OCI-LY7 (cell line): ENCODE data around the gene USP22. TPM values are rescaled to one million over a fixed set of nuclear protein-coding genes. Genes with fewer than 3 reads are reported as not detected.

Source experiments
- BruUV-seq: library from RNA; stranded (reverse); fragments of 400-500 nt; replicated peaks from 2 replicates; lab custom pipeline; 2021; lab: Mats Ljungman, UMichigan
- CTCF ChIA-PET: fragments of 300-600 bp; sonication (Branson Sonifier 250); formaldehyde crosslinking; loops from one replicate; lab custom pipeline; 2022; ENCODE audit warnings: antibody characterized with exemption; ENCODE audit not compliant: unreplicated experiment; lab: Charles Lee
- POLR2A ChIA-PET: fragments of 300-600 bp; sonication (Branson Sonifier 250); formaldehyde crosslinking; loops from one replicate; lab custom pipeline; 2022; ENCODE audit warnings: antibody characterized with exemption; lab: Charles Lee
- DNase-seq: peaks from one replicate; pipeline ENCODE4 v3.0.0-alpha.2; 2015; ENCODE audit warnings: low spot score
- H2AFZ ChIP-seq: fragments of 200-600 bp; sonication (generic), shearing (Covaris generic); 2 replicates; pipeline ENCODE4 v1.6.1; 2014; ENCODE audit warnings: mild to moderate bottlenecking, antibody characterized with exemption, low read length, moderate library complexity
- H3K27ac ChIP-seq: fragments of 200-600 bp; sonication (generic); 2 replicates; pipeline ENCODE4 v1.5.1; 2014; ENCODE audit warnings: mixed run types, low read depth, mild to moderate bottlenecking, moderate library complexity, low read length, inconsistent platforms; ENCODE audit not compliant: poor library complexity, severe bottlenecking
- H3K36me3 ChIP-seq: fragments of 200-600 bp; sonication (generic); 2 replicates; pipeline ENCODE4 v1.6.1; 2014; ENCODE audit warnings: mild to moderate bottlenecking, antibody characterized with exemption, low read length, moderate library complexity, mixed read lengths; ENCODE audit not compliant: insufficient read depth
- H3K4me1 ChIP-seq: fragments of 200-600 bp; sonication (generic); 2 replicates; pipeline ENCODE4 v1.5.1; 2014; ENCODE audit warnings: mild to moderate bottlenecking, low read length; ENCODE audit not compliant: insufficient read depth, poor library complexity, severe bottlenecking
- H3K4me2 ChIP-seq: fragments of 200-600 bp; sonication (generic); 2 replicates; pipeline ENCODE4 v1.6.1; 2014; ENCODE audit warnings: mild to moderate bottlenecking, low read length
- H3K4me3 ChIP-seq: fragments of 200-600 bp; sonication (generic); 2 replicates; pipeline ENCODE4 v1.5.1; 2014; ENCODE audit warnings: mild to moderate bottlenecking, low read depth, low read length; ENCODE audit not compliant: poor library complexity, severe bottlenecking
- H3K79me2 ChIP-seq: fragments of 200-600 bp; sonication (generic); 2 replicates; pipeline ENCODE4 v1.6.1; 2016; ENCODE audit warnings: low read depth, mild to moderate bottlenecking, low read length, moderate library complexity, mixed read lengths; ENCODE audit not compliant: insufficient read depth
- H3K9me2 ChIP-seq: fragments of 200-600 bp; sonication (generic); 2 replicates; pipeline ENCODE4 v1.6.1; 2016; ENCODE audit warnings: mild to moderate bottlenecking, low read length, mixed read lengths; ENCODE audit not compliant: insufficient read depth
- H3K9me3 ChIP-seq: fragments of 200-600 bp; sonication (generic); 2 replicates; pipeline ENCODE4 v1.6.1; 2014; ENCODE audit warnings: mild to moderate bottlenecking, mixed run types, low read length, mixed read lengths
- H4K20me1 ChIP-seq: fragments of 200-600 bp; sonication (generic); 2 replicates; pipeline ENCODE4 v1.6.1; 2014; ENCODE audit warnings: mild to moderate bottlenecking, antibody characterized with exemption, low read length, moderate library complexity, mixed read lengths; ENCODE audit not compliant: insufficient read depth
- EZH2phosphoT487 ChIP-seq: fragments of 200-600 bp; sonication (generic); IDR thresholded peaks from 2 replicates; pipeline ENCODE4 v1.6.1; 2018; ENCODE audit warnings: low read depth, borderline replicate concordance, mild to moderate bottlenecking, mixed run types, antibody characterized with exemption, low read length, moderate library complexity, mixed read lengths
- intact Hi-C: fragments of 100-400 bp; cut with micrococcal nuclease; formaldehyde crosslinking; loops from one replicate; pipeline ENCODE4 v1.10.0; 2022; ENCODE audit not compliant: unreplicated experiment
- total RNA-seq, 2 experiments: library from RNA; depleted of rRNA in 1 of 2; stranded (reverse); fragments of >200 nt in 1 of 2; shearing (Covaris generic) in 1 of 2; gene quantifications; 2 replicates each; pipeline ENCODE4 v1.2.3, GENCODE V29; 2014 to 2022
- TF ChIP-seq, protein P1 (sequence below): fragments of 200-600 bp; sonication (generic); conservative IDR thresholded peaks from 2 replicates; pipeline ENCODE4 v1.5.1; 2014; ENCODE audit warnings: mild to moderate bottlenecking, antibody characterized with exemption, low read length, moderate library complexity, mixed read lengths

USP22 gene
- total RNA-seq, 2 experiments from 2014 or later: 180 to 302 TPM

DNA sequence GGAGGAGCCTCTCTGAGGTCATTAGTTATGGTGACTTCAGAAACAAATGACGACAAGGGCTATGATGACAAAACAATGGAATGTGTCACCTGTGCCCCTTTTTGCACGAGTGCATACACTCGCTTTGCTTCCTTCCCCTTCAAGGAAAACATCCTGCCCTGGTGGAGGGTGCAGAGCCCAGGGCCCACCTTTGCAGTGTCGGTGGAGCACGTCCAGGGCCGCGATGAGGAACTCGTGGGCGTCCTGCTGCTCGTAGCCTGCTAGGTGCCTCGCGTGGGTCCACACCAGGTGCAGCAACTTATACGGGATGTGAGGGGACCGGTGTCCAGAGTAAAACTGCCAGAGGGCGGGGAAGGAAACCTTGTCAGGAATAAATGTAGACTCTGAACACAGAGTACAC is 27.2 kb downstream of the USP22 start:
- TF ChIP-seq, protein P1, sequence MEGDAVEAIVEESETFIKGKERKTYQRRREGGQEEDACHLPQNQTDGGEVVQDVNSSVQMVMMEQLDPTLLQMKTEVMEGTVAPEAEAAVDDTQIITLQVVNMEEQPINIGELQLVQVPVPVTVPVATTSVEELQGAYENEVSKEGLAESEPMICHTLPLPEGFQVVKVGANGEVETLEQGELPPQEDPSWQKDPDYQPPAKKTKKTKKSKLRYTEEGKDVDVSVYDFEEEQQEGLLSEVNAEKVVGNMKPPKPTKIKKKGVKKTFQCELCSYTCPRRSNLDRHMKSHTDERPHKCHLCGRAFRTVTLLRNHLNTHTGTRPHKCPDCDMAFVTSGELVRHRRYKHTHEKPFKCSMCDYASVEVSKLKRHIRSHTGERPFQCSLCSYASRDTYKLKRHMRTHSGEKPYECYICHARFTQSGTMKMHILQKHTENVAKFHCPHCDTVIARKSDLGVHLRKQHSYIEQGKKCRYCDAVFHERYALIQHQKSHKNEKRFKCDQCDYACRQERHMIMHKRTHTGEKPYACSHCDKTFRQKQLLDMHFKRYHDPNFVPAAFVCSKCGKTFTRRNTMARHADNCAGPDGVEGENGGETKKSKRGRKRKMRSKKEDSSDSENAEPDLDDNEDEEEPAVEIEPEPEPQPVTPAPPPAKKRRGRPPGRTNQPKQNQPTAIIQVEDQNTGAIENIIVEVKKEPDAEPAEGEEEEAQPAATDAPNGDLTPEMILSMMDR: no peak
- no peak for TF ChIP-seq EZH2phosphoT487
- Histone ChIP-seq H2AFZ (no peak overlapping the region), H3K9me2 (no peaks in the 10 kb centered on the region), H3K4me1 (peaks cover under 1% of the 10 kb centered on the region), H3K36me3 (peaks cover 99% of the 10 kb centered on the region), H3K4me3 (no peak overlapping the region), H4K20me1 (peaks cover 5% of the 10 kb centered on the region; the same call in 1 of the 2 replicates), H3K9me3 (no peaks in the 10 kb centered on the region), H3K4me2 (no peak overlapping the region), H3K79me2 (peaks cover 38% of the 10 kb centered on the region; the same call in 1 of the 2 replicates), H3K27ac (no peak overlapping the region)
- intact Hi-C loops: no loop called here
- CTCF ChIA-PET: no interaction called here
- no TSS peak for BruUV-seq
- POLR2A ChIA-PET: no interaction called here
- DNase-seq: no peak

DNA sequence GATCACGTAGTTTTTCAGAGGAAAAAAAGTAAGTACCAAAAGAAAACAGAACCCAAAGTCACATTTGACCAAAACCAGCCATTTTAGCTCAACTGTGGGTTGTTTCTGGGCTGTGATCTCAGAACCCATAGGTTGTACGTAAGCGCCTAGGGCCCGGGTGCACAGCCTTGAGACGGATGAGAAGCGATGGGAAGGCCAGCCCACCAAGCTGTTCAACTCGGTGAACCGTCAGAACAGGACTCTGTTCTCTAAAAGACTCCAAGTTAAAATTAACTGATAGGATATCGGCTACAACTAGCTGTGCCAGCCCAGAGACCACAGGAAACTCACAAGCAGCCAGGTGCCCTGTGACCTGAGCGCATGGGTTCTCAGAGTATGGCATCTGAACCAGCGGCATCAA is 28.3 kb downstream of the USP22 start:
- H3K9me2 ChIP-seq: no peaks in the 10 kb centered on the region
- peaks cover 5% of the 10 kb centered on the region; the same call in 1 of the 2 replicates for H4K20me1 ChIP-seq
- CTCF ChIA-PET: no interaction called here
- DNase-seq: no peak
- no peaks in the 10 kb centered on the region for H3K4me1 ChIP-seq
- intact Hi-C loops: no loop called here
- TF ChIP-seq, protein P1: no peak
- no peak for TF ChIP-seq EZH2phosphoT487
- POLR2A ChIA-PET: no interaction called here
- H2AFZ ChIP-seq: no peak overlapping the region
- BruUV-seq: no TSS peak
- no peak overlapping the region for H3K4me2 ChIP-seq
- H3K27ac ChIP-seq: no peak overlapping the region
- no peak overlapping the region for H3K4me3 ChIP-seq
- H3K79me2 ChIP-seq: peaks cover 29% of the 10 kb centered on the region; the same call in 1 of the 2 replicates
- no peaks in the 10 kb centered on the region for H3K9me3 ChIP-seq
- peaks cover 99% of the 10 kb centered on the region for H3K36me3 ChIP-seq

DNA sequence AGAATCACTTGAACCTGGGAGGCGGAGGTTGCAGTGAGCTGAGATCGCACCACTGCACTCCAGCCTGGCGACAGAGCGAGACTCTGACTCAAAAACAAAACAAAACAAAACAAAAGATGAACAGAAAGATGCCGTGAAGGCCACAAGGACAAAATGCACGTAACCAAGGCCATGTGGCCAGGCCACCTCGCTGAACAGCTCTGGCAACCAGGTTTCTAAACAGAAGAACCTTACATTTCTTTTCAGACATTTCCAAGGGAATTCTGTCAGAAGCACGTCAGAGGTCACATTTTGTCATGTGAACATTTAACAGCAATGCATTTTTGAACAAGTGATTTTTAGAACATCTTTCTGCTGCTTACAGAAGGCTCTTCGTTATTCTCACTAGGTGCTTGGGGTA is 28.8 kb downstream of the USP22 start:
- Histone ChIP-seq H4K20me1 (peaks cover 5% of the 10 kb centered on the region; the same call in 1 of the 2 replicates), H3K4me2 (no peak overlapping the region), H3K27ac (no peak overlapping the region), H3K4me3 (no peak overlapping the region), H3K36me3 (peaks cover 99% of the 10 kb centered on the region), H2AFZ (no peak overlapping the region), H3K79me2 (peaks cover 24% of the 10 kb centered on the region; the same call in 1 of the 2 replicates), H3K9me3 (no peaks in the 10 kb centered on the region), H3K4me1 (no peaks in the 10 kb centered on the region), H3K9me2 (no peaks in the 10 kb centered on the region)
- intact Hi-C loops: no loop called here
- CTCF ChIA-PET: no interaction called here
- BruUV-seq: no TSS peak
- TF ChIP-seq, protein P1: no peak
- TF ChIP-seq EZH2phosphoT487: no peak
- POLR2A ChIA-PET: no interaction called here
- no peak for DNase-seq
